Measurements from ENCODE around the gene COQ5.

- no peak for TF ChIP-seq FOXA1 (IDR thresholded peaks at IDR 0.05)
- no peak for TF ChIP-seq CTCF (IDR thresholded peaks at IDR 0.05; ENCODE audit: low read depth, low read length, missing input control)
- no peak for TF ChIP-seq TAF1 (conservative IDR thresholded peaks at IDR 0.05)
- TF ChIP-seq YY1 (IDR thresholded peaks at IDR 0.05): no peak
- TF ChIP-seq REST (IDR thresholded peaks at IDR 0.05): no peak
- TF ChIP-seq RAD21 (IDR thresholded peaks at IDR 0.05): no peak
- no peak for TF ChIP-seq SP1 (IDR thresholded peaks at IDR 0.05)
- no peak for TF ChIP-seq RXRA (IDR thresholded peaks at IDR 0.05)
- no peak for TF ChIP-seq ATF3 (IDR thresholded peaks at IDR 0.05)
- no peak for TF ChIP-seq JUND (IDR thresholded peaks at IDR 0.05)
- TF ChIP-seq GABPA (IDR thresholded peaks at IDR 0.05 in 1 of 2, conservative IDR thresholded peaks at IDR 0.05 in 1 of 2): no peak
- no peak for TF ChIP-seq EGR1 (IDR thresholded peaks at IDR 0.05; ENCODE audit: low read depth in 2 of 2)
Measured at GRCh38 chr12:120532701-120533238, 3.8 kb upstream of the COQ5 start.
